H7 (cell line): Measurements from ENCODE around the gene CCN5. TPM values are rescaled to one million over a fixed set of nuclear protein-coding genes. Genes with fewer than 3 reads are reported as not detected.
"Not testable (repeated sequence)": the region's sequence is repeated elsewhere in the genome, so short reads cannot be mapped to it uniquely, and the experiment has no call there.

Experiments used
- DNase-seq: peaks from one replicate; pipeline ENCODE4 v3.0.0; 2012
- H3K27me3 ChIP-seq: 2 replicates; pipeline ENCODE4 v1.6.0; 2011; ENCODE audit warnings: mild to moderate bottlenecking, low read length; ENCODE audit not compliant: control insufficient read depth, insufficient read depth
- H3K36me3 ChIP-seq: replicated peaks from 2 replicates; pipeline ENCODE4 v1.5.1; 2011; ENCODE audit warnings: low read length; ENCODE audit not compliant: control insufficient read depth, insufficient read depth
- H3K4me3 ChIP-seq: 2 replicates; pipeline ENCODE4 v1.5.1; 2011; ENCODE audit warnings: low read depth, mild to moderate bottlenecking, control low read depth, low read length, moderate library complexity; ENCODE audit not compliant: insufficient read depth
- total RNA-seq: library from RNA; depleted of rRNA; stranded (reverse); fragments of >200 nt; shearing (Covaris generic); gene quantifications from 2 replicates; pipeline ENCODE4 v1.2.3, GENCODE V29; 2014

The CCN5 gene
- total RNA-seq, 1 experiment from 2014 or later, result not detected

DNA sequence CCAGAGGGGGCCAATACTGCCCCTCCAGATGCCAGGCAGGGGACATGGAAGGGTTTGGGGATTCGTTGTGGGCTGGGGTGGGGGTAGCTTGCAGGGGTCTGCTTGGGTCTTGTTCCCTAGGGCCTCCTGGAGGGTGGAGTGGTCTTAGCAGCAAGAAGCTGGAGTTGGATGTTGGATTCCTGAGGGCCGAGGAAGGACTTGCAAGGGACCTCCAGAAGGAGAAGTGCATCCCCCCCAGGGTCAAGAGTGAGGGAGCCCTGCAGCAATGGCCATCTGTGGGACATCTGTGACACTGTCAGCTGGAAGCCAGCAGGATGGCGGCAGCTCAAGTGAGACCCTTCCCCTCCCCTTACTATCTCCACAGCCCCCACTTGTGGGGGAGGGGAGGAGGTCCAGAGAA is 25.4 kb upstream of the CCN5 start:
- no peak for DNase-seq
- Histone ChIP-seq H3K4me3 (no peak overlapping the region), H3K27me3 (no peaks in the 10 kb centered on the region), H3K36me3 (no peaks in the 10 kb centered on the region)

DNA sequence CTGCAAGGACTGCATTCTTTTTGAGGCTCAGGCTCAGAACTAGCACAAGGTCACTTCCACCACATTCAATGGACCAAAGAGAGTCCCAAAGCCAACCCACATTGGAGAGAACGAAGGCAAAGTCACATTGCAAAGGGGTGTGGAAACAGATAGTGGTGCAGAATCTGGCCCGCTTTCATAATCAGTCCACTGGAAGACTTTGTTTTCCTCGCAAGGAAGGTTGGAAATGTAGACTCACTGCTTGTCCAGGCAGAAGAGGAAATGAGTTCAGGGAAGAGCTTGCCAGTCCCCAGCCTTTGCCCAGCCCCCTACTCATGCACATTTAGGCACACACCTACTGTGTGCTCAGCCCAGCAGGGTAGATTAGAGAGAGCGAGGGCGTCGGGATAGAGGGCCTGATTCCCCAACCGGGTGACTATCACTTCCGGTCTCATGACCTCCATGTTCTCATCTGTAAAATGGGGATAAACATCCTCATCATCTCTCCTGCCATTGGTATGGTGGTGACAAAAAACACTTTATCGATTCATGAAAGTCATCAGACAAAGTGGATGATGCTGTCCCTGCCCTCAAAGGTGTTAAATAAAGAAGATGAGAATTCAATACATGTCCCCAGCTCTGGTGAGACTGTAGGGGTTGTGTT is 24.3 kb upstream of the CCN5 start:
- Histone ChIP-seq H3K4me3 (no peak overlapping the region), H3K27me3 (no peaks in the 10 kb centered on the region), H3K36me3 (no peaks in the 10 kb centered on the region)
- no peak for DNase-seq

DNA sequence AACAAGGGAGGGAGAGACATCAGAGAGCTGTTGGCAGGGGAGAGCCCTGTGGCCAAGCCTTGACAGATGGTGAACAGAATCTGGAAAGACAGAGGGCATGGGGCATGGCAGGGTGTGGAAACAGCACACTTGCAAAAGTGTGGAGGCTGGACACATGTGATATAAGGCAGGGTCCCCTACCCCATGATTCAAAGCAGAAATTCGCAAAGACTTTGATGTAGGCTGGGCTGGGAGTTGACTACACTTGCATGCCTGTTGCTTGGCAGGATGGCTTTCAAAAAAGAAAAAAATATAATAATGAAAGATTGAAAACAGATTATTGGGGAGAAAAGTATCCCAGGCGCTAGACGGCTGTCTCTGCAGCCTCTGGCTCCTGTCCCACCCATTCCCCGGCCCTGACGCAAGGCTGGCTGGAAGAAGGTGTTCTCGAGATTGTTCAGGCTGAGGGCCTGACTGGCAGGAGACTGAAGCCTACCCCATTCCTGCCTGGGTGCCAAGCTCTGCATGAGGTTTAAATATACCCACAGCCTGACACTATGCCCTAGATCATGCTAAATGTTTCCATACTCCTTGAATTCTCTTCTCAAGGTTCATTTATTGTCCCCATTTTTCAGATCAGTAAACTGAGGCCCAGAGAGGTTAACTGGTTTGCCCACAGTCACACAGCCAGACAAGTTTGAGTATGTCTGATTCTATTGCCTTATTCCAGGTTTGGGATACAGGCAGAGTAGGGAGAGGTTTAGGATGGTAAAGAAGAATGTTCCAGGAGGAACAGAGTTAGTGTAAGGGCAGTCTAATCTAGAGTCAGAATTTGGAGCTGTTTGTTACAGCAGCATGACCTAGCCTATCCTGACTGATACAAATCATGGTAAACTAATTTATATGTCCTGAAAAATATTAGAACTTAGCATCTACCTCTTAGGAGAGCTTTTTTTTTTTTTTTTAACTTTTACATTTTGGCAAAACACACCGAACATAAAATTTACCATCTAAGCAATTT is 23.4 kb upstream of the CCN5 start:
- no peak overlapping the region for H3K4me3 ChIP-seq
- H3K36me3 ChIP-seq, result no peaks in the 10 kb centered on the region
- DNase-seq, result no peak
- H3K27me3 ChIP-seq, result no peaks in the 10 kb centered on the region

DNA sequence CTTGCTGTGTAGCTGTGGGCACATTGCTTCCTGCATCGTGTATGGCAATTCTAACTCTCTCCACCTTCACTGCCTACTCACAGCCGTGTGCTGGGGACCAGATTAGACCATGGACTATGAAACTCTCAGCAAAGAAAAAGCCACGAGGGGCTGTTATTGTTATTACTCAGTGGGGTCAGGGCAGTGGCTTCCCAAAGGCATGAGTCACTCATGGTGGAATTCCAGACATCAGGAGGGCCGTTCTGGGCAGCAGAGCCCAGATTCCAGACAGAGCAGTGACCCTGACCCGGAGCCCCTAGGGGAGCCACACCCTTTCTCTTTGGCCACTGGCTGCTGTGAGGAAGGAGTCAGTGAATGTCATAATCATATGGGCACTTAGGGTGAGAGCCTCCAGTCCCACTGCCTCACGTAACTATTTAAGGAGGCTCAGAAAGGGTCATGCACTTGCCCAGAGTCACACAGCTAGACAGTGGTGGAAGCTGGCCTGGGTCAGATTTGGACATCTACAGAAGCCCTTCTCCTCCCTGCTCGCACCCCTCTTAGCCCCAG is 22.2 kb upstream of the CCN5 start:
- peak; percentile 49 for DNase-seq
- H3K27me3 ChIP-seq, result no peaks in the 10 kb centered on the region
- no peaks in the 10 kb centered on the region for H3K36me3 ChIP-seq
- no peak overlapping the region for H3K4me3 ChIP-seq

DNA sequence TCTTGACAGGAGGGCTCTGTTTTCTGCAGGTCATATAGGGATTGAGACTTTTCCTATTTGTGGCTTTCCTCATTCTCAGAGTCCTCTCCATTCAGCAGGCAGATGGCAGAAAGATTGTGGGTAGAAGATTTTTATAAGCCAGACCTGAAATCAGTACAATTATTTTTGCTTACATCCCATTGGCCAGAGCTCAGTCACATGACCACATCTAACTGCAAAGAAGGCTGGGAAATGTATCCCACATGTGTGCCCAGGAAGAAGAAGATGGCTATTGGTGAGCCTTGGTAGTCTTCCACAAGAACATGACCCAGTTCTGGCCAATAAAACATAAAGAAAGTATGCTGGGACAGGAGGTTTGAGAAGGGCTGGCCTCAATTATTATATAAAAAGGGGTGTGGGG is 21.5 kb upstream of the CCN5 start:
- Histone ChIP-seq H3K27me3 (no peaks in the 10 kb centered on the region), H3K4me3 (no peak overlapping the region)
- DNase-seq, result no peak

DNA sequence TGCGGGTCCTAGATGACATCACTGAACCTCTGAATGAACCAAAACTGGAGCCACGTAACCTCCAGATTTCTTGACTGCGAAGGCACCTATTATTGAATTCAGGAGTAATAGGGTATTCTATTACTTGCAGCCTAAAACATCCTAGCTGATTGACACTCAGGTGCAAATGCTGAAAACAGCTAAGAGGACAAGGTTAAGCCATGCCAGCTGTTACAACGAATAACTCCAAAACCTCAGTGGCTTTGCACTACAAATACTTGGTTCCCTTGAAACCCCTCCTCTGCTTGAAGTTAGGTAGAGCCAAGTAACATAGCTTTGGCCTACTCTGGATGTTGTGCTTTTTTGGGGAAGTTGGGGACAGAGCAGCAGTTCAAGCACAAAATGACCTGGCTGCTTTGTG is 21.0 kb upstream of the CCN5 start:
- Histone ChIP-seq H3K27me3 (no peaks in the 10 kb centered on the region), H3K4me3 (no peak overlapping the region), H3K36me3 (no peaks in the 10 kb centered on the region)
- no peak for DNase-seq

More for the DNA sequence above, 21.5 kb upstream of the CCN5 start:
- no peaks in the 10 kb centered on the region for H3K36me3 ChIP-seq

DNA sequence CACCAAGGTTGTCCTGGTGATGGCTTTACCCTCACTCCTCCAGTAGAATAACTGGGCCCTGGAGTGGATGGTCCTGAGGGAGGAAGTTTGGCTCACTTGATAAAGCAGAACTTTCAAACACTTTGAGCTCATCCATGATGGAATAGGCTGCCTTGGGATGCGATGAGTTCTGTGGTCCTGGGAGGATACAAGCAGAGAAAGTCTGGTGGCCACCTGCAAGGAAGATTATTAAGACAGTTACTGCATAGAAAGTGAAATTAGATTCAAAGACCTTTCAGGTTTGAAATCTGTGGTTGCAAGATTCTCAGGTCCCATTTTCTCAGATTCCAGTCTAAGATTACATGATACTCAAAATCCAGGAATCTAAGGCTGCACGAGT is 19.9 kb upstream of the CCN5 start:
- Histone ChIP-seq H3K4me3 (no peak overlapping the region), H3K27me3 (no peaks in the 10 kb centered on the region), H3K36me3 (no peaks in the 10 kb centered on the region)
- no peak for DNase-seq

DNA sequence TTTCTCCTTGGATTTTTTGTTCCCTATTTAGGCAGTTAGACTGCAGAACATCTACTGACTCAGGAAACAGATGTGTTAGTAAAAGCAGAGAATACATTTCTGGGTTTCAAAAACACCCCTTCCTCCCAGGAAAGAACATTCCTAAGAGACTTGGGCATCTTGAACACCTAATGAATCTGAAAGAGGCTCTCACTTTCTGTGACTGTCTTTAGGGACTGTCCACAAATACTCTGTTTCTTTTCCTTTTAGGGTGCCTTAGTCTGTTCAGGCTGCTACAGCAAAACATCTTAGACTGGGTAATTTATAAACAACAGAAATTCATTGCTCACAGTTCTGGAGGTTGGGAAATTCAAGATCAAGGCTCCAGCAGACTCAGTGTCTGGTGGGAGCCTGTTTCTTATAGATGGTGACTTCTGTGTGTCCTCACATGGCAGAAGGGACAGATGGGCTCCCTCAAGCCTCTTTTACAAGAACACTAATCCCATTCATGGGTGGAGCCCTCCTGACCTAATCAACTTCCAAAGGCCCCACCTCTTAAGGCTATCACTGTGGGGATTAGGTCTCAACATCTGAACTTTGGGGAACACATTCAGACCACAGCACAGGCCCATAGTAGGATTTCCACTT is 19.4 kb upstream of the CCN5 start:
- Histone ChIP-seq H3K27me3 (no peaks in the 10 kb centered on the region), H3K4me3 (no peak overlapping the region), H3K36me3 (no peaks in the 10 kb centered on the region)
- DNase-seq, result peak; percentile 20

DNA sequence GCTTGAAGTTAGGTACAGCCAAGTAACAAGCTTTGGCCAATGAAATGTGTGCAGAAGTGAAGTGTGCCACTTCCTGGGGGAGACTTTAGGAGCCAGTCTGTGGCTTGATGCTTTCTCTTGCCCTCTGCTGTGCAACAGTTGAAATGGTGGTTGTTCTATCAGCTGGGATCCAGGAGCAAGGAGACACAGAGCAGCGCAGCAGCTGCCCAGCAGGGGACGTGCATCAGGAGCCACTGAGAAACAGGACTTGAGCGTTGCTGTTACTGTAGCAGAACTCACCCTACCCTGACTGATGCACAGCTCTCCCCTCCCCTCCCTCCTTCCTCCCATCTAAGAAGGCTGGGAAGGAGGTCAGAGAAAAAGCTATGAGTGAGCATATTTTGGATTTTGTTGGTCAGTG is 18.9 kb upstream of the CCN5 start:
- DNase-seq, result peak; percentile 37
- no peaks in the 10 kb centered on the region for H3K27me3 ChIP-seq
- no peak overlapping the region for H3K4me3 ChIP-seq
- H3K36me3 ChIP-seq, result no peaks in the 10 kb centered on the region

DNA sequence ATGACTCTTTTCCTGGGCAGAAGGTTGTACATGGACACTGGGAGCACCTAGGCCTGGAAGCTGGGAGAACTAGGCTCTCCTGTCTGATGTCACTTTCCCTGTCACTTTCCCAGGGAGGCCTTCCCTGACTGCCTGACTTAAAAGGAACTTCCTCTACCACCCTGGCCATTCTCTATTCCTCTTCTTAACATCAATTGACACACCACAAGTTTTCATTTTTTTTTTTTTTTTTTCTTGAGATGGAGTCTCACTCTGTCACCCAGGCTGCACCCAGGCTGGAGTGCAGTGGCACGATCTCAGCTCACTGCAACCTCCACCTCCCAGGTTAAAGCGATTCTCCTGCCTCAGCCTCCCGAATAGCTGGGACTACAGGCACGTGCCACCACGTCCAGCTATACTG is 18.1 kb upstream of the CCN5 start:
- not testable (repeated sequence) for DNase-seq, H3K4me3 ChIP-seq, H3K27me3 ChIP-seq

DNA sequence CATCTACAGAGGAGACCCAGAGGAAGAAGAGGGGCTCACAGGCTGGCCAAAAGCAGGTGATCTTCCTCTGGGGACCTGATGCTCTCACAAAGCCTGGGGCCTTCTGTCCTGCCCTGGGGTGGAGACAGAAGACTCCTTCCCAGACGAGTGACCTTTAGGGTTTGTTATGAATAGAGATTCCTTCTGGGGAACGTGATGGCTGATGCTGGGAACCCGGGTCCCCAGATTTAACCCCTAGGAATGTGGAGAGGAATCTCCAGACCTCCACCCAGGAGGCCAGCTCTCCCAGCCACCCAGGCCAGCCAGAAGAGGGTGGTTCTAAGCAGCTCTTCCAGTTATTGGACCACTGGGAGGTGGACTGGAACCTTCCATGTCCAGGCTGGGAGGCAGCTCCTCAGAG is 16.8 kb upstream of the CCN5 start:
- DNase-seq, result peak; percentile 15

More for the DNA sequence above, 18.1 kb upstream of the CCN5 start:
- H3K36me3 ChIP-seq, result not testable (repeated sequence)

DNA sequence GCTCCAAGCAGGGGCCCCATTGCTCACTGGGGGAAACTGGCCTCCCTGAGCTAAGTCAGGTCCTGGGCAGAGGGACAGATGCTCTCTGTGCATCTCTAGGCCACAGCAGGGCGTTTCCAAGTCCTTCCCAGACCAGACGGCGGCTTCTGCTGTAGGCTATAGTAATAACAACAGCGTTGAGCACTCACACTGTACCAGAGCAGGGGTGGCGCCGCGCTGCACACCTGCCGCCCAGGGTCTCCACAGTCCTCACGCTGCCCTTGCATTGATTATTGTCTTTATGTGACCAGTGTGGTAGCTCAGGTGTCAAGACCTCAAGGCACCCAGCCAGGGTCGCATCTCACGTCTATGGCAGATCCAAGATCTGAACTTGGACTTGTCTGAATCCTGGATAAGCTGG is 14.9 kb upstream of the CCN5 start:
- no peaks in the 10 kb centered on the region for H3K27me3 ChIP-seq
- DNase-seq, result peak; percentile 31
- H3K4me3 ChIP-seq, result no peak overlapping the region
- no peaks in the 10 kb centered on the region for H3K36me3 ChIP-seq

More for the DNA sequence above, 16.8 kb upstream of the CCN5 start:
- no peak overlapping the region for H3K4me3 ChIP-seq
- H3K27me3 ChIP-seq, result no peaks in the 10 kb centered on the region
- no peaks in the 10 kb centered on the region for H3K36me3 ChIP-seq

DNA sequence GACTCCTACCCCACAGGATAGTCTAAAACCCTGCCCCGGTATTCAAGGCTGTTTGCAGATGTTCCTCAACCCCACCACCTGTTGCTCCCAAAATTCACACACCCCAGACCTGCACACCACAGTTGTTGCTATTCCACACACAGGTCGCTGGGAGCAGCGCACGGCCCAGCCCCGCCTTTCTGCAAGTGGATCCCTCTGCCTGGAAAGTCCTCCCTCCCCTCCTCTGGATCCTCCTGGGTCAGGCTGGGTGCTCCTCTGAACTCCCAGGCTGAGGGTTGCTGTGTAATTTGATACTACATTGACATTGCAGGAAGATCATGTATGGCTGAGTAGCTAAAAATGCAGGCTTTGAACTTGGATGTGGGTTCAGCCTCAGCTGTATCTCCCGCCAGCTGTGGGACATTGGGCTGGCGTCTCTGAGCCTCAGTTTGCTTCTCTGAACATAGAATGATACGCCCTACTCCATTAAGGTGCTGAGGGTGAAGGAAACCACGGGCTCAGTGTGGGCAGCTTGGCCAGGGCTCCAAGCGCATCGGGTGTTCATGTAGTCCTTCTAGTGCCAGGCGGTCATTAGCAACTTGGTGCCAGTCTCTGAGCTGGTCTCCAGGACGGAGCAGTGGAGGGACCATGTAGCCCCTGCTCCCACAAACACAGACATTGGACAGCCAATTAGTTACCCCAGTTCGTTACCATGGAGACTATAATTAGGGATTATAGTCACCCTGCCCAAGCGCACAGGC is 13.9 kb upstream of the CCN5 start:
- Histone ChIP-seq H3K27me3 (no peaks in the 10 kb centered on the region), H3K36me3 (no peaks in the 10 kb centered on the region), H3K4me3 (no peak overlapping the region)
- DNase-seq, result peak; percentile 85

DNA sequence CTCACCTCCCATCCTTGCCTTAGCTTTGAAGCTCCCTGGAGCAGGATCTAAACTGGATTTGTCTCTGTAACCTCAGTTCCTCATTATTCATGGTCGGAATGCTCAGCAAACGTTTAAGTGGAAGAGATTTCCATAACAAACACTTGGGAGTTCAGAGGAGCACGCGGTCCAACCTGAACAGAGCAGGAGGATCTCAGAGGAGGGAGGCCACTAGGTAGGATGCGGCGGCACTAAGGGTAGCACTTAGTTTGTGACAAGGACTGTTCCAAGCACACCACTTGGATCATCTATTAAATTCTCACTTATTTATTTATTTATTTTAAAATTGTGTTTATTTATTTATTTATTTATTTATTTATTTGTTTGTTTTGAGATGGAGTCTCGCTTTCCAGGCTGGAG is 13.3 kb upstream of the CCN5 start:
- Histone ChIP-seq H3K27me3 (no peaks in the 10 kb centered on the region), H3K36me3 (no peaks in the 10 kb centered on the region), H3K4me3 (no peak overlapping the region)
- peak; percentile 48 for DNase-seq
